ENCODE results near the gene SLC22A5.

GRCh38 chr5:132425975-132426524, 56.5 kb downstream of the SLC22A5 start:
- TF ChIP-seq POLR2A (IDR thresholded peaks at IDR 0.05) (no peak), CTCF (IDR thresholded peaks at IDR 0.05) (no peak)
